ENCODE data around the gene CYP2R1.
A peak's percentile ranks its signal among the peaks of the same experiment; 100 is the strongest.
"Not testable (repeated sequence)": the region's sequence is repeated elsewhere in the genome, so short reads cannot be mapped to it uniquely, and the experiment has no call there.

Gene CYP2R1

DNA sequence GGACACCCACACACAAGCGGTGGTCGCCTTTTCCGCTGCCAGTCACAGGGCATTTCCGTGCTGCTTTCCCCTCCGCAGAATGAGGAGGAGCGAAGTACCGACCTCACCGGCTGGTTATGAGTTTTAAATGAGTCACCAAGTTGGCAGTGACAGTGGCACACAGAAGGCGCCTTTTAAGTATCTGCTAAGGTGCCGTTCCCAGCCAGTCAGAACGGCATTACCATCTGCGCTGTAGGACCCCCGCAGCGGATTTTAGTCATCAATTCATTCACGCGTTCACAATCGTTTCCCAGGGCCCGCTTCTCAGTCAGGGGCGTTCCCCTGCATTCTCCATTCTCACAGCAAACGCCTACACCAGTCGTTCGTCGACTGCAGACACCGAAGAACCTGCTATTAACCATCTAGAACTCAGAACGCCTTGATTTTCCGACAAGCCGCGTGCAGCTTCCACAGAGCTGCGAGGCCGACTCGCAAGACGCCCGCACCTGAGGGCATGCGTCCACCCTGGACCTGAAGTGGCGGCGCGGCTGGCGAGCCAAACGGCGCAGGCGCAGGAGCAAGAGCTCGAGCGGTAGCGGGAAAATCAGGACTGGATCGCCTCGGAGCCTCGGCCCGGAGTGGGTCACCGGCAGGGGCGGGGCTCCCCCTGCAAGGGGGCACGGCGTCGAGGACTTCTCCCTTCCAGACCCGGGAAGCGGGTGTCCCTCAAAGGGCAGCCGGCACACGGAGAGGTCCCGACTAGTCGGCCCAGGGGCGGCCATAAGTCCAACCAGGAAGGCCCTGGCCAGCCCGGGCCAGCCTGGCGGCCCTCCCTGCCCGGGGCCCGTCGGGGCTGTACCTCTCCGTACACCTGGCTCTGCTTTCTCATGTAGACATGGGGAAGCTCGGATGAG lies 642 bp downstream of the CYP2R1 start:
- peak; percentile 78 for DNase-seq

DNA sequence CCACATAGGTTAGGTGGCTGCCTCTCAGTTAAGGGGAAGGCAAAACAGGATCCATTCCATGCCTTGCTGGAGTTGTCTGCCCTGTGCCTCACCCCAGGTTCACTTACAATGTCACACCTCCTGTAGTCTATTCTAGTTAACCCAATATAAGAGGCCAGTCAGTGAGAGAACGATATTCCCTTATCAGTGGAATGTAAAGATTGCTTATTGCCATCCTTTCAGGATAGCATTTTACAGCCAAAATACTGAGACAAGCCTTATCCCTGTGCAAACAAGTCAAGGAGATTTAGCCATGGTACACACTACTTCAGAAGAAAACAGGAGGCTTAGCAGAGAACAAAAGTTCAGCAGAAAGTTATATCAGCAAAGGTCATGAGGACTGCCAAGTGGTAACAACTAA lies 5.5 kb downstream of the CYP2R1 start:
- DNase-seq, result no peak

DNA sequence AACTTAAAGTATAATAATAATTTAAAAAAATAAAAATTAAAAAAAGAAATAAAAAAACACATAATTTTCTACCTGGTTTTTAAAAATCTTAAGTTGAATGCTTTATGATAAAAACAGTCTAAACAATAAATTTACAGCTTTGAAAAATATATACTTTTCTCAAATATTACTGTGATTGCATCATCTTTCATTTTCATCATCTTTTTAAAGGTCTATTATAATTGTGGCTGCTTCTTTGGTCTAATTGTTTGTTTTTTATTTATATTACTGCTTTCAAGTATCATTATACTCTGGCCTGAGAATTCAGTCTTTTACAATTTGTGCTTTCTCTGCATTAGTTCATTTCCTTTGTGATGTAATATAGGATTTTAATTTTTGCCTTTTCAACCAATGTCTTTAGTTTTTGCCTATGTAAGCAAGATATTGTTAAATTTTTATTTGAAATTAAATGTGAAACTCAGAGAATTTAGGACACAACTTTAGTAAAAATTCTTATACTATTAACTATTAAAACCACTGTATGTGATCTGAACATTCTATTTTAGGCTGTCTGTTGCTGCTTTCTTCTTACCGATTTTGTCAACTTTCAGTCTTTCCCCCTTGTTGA lies 7.3 kb downstream of the CYP2R1 start:
- no peak for DNase-seq

DNA sequence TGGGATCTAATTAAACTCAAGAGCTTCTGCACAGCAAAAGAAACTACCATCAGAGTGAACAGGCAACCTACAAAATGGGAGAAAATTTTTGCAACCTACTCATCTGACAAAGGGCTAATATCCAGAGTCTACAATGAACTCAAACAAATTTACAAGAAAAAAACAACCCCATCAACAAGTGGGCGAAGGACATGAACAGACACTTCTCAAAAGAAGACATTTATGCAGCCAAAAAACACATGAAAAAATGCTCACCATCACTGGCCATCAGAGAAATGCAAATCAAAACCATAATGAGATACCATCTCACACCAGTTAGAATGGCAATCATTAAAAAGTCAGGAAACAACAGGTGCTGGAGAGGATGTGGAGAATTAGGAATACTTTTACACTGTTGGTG lies 8.3 kb downstream of the CYP2R1 start:
- not testable (repeated sequence) for DNase-seq

DNA sequence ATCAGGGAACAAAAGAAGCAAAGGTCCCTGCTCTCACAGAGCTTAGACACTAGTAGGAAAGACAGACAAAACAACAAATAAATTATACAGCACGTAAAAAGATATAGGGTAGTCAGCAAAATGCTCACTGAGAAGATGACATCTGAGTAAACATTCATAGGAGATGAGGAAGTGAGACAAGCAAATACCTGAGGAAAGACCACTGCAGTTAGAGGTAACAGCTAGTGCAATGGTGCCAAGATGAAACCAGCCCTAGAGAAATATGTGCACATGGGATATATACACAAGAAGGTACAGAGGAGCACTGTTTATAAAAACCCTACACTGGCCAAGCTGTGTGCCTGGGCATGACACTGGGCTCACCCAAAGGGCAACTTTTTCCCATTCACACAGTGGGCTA lies 9.8 kb downstream of the CYP2R1 start:
- DNase-seq, result no peak

DNA sequence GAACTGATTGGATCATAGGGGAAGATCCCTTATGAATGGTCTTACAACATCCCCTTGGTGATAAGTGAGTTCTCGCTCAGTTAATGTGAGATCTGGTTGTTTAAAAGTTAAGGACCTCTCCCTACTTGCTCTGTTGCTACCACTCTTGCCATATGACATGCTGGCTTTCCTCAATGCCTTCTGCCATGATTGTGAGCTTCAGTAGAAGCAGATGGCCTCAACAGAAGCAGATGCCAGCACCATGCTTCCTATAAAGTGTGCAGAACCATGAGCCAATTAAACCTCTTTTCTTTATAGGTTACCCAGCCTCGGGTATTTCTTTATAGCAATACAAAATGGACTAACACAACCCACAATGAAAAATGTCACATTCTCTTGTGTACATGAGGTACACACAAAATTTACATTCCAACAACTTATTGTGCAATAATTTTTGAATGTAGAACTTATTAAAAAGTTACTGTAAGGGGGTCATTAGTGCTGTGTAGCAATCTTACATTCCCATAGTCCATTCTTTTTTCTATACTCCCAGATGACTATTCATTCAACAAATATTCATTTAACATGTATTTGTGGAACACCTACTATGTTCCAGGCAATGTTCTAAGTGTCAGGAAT lies 10.3 kb downstream of the CYP2R1 start:
- no peak for DNase-seq

DNA sequence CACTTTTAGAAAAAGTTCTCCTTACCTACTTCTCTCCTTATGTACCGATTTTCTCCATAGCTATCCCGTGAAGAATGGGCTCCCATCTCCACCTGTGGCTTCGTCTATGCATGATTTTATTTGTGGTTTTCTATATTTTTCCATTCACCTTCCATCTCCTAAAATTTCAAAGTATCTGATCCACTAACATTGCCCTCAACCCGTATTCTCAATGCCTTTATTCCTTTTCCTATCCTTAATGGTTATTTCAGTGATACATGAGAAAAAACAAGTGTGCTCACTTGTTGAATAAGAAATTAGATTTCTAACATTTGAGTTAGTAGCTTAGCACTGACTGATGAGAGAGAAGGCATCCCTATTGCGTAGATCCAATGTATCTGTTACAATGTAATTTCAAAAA lies 16.9 kb downstream of the CYP2R1 start:
- no peak for DNase-seq

DNA sequence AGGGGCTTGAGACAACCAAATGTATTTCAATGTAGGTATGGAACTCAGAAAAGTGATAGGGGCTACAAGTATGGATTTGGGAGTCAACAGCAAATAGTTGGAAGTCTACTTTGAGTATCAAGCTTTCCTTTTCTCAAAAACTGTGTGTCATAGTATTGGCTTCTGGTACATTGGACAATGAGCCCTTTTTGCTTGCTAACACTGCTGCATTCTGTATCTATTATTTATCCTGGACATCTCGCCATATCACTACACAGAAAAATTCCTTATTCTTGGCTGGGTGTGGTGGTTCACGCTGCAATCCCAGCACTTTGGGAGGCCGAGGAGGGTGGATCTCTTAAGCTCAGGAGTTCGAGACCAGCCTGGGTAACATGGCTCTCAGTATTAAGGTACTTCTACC lies 18.4 kb downstream of the CYP2R1 start:
- no peak for DNase-seq

DNA sequence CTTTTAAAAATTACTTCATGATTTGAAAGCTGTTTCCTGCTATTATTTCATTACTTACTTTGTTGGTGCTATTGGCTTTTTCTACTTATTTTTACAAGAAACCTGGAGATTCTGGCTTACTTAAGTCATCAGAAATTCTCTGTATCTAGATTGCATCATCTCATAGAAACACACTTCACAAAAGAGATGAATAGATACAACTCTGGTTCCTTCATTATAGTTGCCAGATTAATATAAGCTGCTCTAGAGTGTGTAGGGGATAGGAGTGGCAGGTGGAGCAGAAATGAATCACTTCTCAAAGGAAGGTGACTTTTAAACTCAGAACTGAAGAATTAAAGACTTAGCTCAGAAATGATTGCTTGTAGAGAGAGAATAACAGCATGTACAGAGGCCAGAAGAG lies 20.0 kb downstream of the CYP2R1 start:
- DNase-seq, result no peak

DNA sequence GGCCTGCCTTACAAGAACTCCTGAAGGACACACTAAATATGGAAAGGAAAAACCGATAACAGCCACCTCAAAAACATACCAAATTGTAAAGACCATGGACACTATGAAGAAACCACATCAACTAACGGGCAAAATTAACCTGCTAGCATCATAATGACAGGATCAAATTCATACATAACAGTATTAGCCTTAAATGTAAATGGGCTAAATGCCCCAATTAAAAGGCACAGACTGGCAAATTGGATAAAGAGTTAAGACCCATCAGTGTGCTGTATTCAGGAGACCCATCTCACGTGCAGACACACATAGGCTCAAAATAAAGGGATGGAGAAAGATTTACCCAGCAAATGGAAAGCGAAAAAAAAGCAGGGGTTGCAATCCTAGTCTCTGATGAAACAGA lies 28.3 kb downstream of the CYP2R1 start:
- DNase-seq, result not testable (repeated sequence)

DNA sequence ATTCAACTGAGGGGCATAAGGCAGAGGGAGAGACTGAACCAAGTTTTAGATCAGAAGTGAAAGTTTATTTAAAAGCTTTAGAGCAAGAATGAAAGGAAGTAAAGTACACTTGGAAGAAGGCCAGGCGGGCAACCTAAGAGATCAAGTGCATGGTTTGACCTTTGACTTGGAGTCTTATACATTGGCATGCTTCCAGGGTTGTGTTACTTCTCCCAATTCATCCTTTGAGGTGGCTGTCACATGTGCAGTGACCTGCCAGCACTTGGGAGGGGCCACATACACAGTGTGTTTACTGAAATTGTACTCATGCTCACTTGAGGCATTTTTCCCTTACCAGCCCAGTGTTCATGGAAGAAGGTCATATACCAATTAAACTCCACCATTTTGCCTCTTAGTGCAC lies 30.4 kb downstream of the CYP2R1 start:
- DNase-seq, result no peak

DNA sequence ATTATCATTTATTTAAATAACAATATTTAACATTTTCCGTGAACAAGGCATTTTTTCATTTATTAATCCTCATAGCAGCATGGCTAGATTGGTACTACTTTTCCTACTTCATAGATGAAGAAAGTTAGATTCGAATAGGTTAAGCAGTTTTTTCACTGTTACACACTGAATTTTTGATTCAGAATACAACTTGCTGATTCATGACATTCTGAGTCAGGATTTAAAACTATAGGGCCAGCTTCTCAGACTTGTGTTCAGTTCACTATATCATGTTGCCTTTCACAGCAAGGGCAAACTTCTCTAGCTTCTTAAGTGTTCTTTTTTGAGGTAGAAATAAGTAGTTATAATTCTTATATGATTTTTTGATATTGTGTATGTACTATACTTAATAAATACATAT lies 31.5 kb downstream of the CYP2R1 start:
- DNase-seq, result no peak

DNA sequence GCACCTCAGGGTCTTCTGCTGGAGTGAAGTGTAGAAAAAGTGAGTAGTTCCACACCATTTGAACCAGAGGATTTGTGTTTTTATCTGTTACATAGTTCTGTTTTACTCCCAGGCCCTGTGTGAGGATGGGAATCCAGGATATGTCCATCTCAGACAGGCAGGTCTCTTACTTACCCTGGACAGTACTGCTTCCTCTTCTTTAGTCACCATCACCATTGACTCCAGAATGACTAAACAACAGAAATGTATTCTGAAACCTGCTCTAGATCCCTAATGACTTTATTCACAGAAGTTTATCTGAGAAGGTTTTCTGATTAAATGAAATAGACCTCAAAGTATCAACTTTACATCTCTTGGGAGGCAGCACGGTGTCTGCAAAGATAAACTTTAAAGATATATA lies 33.6 kb downstream of the CYP2R1 start:
- no peak for DNase-seq

DNA sequence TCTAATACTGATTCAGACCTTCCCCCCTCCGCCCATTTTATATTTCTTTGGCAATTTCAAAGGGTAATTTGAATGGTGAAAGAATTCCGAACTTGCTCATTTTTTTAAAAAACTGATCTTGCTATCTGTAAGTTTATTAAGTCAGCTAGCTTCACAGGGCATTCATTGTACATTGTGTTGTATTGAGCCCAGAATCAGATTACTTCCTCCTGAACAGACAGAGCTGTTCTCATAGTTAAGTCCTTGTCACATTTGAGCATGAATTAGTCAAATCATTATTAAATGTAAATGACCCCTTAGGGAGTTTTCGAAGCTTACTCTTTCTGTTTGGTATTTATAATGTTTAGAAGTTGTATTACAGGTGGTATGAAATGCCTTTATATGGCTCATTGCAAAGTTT lies 34.4 kb downstream of the CYP2R1 start:
- no peak for DNase-seq

DNA sequence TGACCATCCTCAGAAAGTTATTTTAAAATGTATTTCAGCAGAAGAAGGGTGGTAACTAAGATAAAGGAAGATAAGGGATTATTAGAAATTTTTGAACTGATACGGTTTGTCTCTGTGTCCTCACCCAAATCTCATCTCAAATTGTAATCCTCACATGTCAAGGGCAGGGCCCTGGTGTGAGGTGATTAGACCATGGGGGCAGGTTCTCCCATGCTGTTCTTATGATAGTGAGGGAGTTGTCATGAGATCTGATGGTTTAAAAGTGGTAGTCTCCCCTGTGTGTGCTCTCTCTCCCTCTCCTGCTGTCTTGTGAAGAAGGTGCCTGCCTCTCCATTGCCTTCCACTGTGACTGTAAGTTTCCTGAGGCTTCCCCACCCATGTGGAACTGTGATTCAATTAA lies 36.1 kb downstream of the CYP2R1 start:
- DNase-seq, result no peak

DNA sequence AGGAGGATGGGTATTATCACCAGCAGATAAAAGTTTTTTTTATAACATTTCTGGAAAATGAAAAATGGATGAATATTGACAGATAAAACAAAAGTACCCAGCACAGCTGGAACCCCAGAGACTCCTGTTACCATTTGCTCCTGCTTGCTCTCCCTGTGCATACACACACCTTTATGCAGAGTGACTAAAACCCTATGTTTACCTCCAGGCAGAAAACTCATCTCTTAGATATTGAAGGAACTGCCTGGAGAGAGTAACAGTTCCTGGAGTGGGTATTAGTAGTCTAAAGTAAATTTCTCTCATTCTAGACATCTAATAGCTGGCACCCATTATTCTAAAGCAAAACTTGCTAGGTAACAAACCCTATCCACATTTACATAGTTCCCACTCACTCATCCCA lies 38.0 kb downstream of the CYP2R1 start:
- DNase-seq, result no peak

DNA sequence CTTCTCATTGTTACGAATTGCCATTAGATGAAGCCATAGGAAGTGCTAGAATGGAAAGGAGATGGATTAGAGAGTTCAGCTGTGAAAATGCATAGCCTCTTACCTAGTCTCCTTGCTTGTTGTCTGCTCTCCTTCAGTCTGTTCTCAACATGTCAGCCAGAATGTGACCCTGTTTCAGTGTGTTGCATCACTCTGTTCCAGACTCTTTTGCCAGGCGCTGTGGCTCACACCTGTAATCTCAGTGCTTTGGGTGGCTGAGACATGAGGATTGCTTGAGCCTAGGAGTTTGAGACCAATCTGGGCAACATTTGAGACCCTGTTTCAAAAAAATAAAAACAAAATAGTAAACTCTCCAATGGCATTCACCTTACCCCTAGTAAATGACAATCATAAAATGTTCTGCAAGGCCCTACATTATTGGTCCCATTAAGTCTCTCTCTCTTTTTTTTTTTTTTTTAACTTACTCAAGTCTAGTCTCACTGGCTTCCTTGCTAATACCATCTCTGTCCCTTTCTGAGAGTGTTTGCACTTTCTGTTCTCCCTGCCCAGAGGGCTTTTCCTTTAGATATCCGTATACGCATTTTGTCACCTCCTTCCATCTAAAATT lies 39.4 kb downstream of the CYP2R1 start:
- DNase-seq, result no peak

DNA sequence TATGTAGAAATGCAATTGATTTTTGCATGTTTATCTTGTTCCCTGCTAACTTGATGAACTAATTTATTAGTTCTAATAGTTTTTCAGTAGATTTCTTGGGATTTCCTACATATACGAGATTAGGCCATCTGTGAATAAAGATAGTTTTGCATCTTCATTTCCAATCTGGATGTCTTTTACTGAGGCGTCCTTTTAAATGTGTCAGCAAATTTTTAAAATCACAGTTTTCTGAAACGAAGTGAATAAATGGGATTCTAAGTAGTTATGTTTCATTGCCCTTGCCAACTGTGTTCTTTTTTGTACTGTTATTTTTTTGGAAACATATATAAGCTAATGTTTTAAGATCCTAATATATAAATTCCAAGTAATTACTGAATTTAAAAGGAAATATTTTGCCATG lies 50.0 kb downstream of the CYP2R1 start:
- DNase-seq, result no peak

DNA sequence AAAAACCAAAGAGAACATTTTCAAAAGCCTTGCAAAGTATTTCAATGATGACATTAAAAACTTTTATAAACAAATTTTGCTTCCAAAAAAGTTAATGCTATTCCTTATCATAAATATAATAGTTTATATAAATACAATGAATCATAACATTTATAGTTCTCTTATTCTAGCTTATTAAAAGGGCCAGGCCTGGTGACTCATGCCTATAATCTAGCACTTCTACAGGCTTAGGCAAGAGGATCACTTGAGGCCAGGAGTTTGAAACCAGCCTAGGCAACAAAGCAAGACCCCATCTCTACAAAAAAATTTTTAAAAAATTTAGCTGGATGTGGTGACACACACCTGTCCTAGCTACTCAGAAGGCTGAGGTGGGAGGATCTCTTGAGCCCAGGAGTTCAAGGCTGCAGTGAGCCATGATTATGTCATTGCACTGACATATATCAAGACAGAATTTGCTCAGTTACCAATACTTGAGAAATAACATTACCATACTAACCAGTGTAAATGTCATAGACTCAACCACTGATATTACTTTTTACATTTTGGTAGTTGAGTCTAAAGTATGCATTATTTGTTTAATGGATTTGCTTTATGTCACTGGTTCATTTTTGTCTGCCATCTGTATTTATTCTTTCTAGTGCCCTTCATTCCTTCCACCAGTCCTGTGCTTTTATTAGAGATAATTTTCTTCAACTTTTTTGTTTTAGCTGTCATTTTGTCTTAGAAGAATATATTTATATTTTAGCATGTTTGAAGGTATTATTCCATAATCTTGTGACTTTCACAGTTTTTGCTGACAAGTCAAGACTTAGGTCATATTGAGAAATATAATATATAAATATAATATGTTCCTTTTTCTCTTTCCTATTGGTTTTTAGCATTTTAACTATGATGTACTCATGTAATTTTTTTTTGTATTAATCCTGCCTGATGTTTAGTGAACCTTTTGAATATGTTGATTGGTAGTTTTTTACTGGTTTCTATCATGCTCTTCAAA lies 56.2 kb downstream of the CYP2R1 start:
- no peak for DNase-seq

All from T1000 (cell line).